ENCODE data around the gene RDX.

- TF ChIP-seq, protein P1, sequence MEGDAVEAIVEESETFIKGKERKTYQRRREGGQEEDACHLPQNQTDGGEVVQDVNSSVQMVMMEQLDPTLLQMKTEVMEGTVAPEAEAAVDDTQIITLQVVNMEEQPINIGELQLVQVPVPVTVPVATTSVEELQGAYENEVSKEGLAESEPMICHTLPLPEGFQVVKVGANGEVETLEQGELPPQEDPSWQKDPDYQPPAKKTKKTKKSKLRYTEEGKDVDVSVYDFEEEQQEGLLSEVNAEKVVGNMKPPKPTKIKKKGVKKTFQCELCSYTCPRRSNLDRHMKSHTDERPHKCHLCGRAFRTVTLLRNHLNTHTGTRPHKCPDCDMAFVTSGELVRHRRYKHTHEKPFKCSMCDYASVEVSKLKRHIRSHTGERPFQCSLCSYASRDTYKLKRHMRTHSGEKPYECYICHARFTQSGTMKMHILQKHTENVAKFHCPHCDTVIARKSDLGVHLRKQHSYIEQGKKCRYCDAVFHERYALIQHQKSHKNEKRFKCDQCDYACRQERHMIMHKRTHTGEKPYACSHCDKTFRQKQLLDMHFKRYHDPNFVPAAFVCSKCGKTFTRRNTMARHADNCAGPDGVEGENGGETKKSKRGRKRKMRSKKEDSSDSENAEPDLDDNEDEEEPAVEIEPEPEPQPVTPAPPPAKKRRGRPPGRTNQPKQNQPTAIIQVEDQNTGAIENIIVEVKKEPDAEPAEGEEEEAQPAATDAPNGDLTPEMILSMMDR (IDR thresholded peaks at IDR 0.05) = no peak
- TF ChIP-seq POLR2A (IDR thresholded peaks at IDR 0.05) = no peak
These were observed 2.8 kb upstream of the RDX start for GRCh38 chr11:110299006-110299785.

All from lower leg skin (tissue), 3 donors.